Activated T-cell treated with anti-CD3 and anti-CD28 coated beads, Interleukin-2, amount 50 U/mL, for 4 hours (primary cell): Measurements from ENCODE around the gene NMNAT3. TPM values are rescaled to one million over a fixed set of nuclear protein-coding genes. Genes with fewer than 3 reads are reported as not detected.

Experiments used
- ATAC-seq, 2 donors: fragments of 200-7000 bp; cut with Tn5 transposase; one replicate each; pipeline ENCODE4 v1.10.0; 2021
- DNase-seq: peaks from one replicate; pipeline ENCODE4 v3.0.0-alpha.2; 2020
- H3K27me3 Mint-ChIP-seq: one replicate; pipeline ENCODE4 v1.8.0; 2021; ENCODE audit warnings: low read depth, mixed read lengths
- H3K36me3 Mint-ChIP-seq: one replicate; pipeline ENCODE4 v1.8.0; 2022; ENCODE audit warnings: mixed read lengths; ENCODE audit not compliant: insufficient read depth
- H3K4me1 Mint-ChIP-seq: one replicate; pipeline ENCODE4 v1.8.0; 2021; ENCODE audit warnings: low read depth, mixed read lengths
- H3K4me3 Mint-ChIP-seq: one replicate; pipeline ENCODE4 v1.8.0; 2021; ENCODE audit warnings: mild to moderate bottlenecking, moderate library complexity, mixed read lengths
- H3K9me3 Mint-ChIP-seq: one replicate; pipeline ENCODE4 v1.8.0; 2021; ENCODE audit warnings: mixed read lengths
- total RNA-seq, 3 donors: library from RNA; stranded (reverse); gene quantifications; one replicate each; pipeline ENCODE4 v1.2.1, GENCODE V29; 2021

The NMNAT3 gene
- total RNA-seq, 3 donors from 2014 or later = 2.3 to 2.7 (median 2.3) TPM

DNA sequence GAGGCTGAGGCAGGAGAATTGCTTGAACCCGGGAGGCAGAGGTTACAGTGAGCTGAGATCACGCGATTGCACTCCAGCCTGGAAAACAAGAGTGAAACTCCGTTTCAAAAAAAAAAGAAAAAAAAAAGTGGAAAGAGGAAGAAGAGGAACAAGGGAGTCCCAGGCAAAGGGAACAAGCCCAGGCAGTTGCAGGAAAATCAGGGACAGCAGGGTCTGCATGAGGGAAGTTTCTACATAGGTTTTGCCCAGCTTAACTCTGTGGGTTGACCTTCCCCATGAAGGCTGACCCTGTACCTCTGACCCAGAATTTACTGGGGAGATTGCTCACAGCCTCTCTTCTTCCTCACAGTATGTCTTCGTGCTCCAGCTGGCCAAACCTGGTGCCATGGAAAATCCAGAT, 150.5 kb downstream of the NMNAT3 start:
- Mint-ChIP-seq H3K4me3 (no peak overlapping the region), H3K4me1 (no peaks in the 10 kb centered on the region), H3K27me3 (no peaks in the 10 kb centered on the region), H3K36me3 (no peaks in the 10 kb centered on the region), H3K9me3 (no peaks in the 10 kb centered on the region)
- ATAC-seq (no peak), DNase-seq (no peak)

DNA sequence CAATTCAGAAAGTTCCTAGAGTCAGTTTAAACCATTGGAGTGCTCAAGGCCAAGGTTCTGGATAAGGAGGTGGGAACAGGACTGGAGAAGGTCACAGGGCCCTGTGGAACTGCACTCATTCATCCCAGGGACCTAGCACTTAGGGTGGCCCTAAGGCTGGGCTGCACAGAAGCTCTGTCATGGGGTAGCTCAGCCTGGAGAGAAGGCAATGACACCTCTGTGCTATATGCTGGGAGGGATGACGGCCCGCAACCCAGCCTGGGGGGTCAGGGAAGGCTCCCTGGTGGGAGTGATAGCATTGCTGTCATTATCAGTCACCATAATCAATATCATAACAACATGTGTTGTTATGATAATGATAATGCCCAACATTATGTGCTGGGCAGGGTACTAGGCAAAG, 151.6 kb downstream of the NMNAT3 start:
- Mint-ChIP-seq H3K36me3 (no peaks in the 10 kb centered on the region), H3K9me3 (no peaks in the 10 kb centered on the region), H3K4me1 (no peaks in the 10 kb centered on the region), H3K4me3 (no peak overlapping the region), H3K27me3 (no peaks in the 10 kb centered on the region)
- no peak for ATAC-seq
- no peak for DNase-seq

DNA sequence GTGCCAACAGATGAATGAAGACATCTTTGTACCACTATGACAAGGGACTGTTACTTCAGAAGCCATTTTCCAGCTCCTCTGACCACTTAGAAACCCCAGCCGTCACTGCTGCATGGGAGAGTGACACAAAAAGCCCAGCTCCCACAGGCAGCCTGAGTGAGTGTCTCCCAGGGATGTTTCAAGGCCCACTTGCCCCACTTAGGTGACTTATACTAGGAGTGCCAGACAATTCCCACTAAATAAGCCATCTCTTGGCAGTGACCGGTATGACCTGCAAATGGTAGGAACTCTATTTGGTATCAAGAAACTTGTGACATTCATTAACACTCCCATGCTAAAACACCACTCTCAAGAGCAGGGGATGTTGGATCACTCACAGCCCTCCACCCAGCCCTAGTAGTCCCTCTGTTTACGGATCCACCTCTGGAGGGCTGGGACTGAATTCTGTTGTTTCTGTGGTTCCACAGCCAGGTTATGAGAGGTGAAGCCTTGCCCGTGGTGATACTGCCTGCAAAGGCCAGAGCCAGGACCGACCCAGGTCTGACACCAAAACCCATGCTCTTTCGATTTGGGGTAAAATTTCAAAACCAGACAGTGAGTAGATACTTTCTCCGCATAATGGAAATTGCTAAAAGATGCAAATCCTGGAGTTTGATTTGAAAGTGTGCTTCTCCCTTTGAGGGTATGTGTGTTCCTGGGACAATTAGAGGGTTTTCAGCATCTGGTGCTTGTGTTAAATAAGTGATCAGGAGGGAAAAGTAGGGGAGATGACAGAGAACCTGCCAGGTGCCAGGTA, 152.7 kb downstream of the NMNAT3 start:
- no peak overlapping the region for H3K4me3 Mint-ChIP-seq
- DNase-seq = no peak
- H3K4me1 Mint-ChIP-seq = no peaks in the 10 kb centered on the region
- no peaks in the 10 kb centered on the region for H3K27me3 Mint-ChIP-seq
- no peak for ATAC-seq
- no peaks in the 10 kb centered on the region for H3K9me3 Mint-ChIP-seq
- no peaks in the 10 kb centered on the region for H3K36me3 Mint-ChIP-seq

DNA sequence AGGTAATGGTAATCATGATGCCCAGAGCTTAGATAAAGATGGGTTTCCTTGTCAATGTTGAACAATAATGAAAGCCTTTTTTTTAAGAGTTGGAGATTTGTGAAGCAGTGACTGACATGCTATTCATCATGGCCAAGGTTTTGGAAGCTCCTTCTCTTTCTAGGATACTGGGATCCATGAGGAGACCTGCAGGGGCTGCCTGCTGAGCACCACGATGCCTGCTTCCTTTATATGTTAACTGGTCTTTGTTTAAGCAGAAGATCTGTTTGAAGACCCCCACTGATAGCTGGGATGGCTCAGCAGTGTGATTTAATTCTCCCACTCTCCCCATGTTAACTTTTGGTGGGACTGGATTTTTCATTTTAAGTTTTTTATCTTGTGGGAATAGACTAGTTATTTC, 154.1 kb downstream of the NMNAT3 start:
- no peak for ATAC-seq
- no peak overlapping the region for H3K4me3 Mint-ChIP-seq
- no peaks in the 10 kb centered on the region for H3K27me3 Mint-ChIP-seq
- no peaks in the 10 kb centered on the region for H3K9me3 Mint-ChIP-seq
- H3K36me3 Mint-ChIP-seq = no peaks in the 10 kb centered on the region
- no peak for DNase-seq
- H3K4me1 Mint-ChIP-seq = no peaks in the 10 kb centered on the region

DNA sequence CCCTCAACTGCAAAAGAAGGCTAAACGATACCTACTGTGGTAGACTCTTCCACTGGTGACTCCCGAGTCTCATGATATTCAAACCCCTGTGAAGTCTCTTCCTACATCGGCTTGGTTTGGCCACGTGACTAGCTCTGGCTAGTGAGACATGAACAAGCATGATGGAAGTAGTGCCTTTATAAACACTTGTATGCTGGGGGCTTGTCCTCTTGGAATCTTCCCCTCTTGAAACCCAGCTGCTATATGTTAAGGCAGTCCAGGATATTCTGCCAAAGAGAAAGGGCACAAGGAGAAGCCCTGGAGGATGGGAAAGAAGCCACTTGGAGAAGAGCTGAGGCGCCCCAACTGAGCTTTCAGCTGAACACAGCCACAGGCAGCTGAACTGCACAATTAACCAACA, 154.6 kb downstream of the NMNAT3 start:
- DNase-seq = no peak
- Mint-ChIP-seq H3K27me3 (no peaks in the 10 kb centered on the region), H3K9me3 (no peaks in the 10 kb centered on the region), H3K4me1 (no peaks in the 10 kb centered on the region), H3K4me3 (no peak overlapping the region), H3K36me3 (no peaks in the 10 kb centered on the region)
- no peak for ATAC-seq

DNA sequence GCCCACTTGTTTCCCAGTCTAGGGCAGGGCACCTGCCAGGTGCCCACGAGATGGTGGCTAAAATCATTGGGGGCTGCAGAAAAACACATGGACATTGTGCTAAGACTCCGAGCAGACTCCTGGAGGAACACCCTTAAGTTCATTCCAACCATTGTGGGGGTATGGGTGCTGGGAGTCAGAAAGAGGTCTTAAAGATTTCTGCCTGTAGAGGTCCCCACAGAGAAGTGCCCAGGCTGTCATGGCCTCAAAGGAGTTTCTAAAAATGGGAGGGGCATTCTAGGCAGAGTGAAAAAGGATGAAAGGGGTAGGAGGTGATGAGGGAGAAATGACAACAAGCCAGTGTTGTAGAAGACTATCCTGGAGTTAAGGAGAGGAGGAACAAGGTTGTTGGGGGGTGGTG, 155.4 kb downstream of the NMNAT3 start:
- Mint-ChIP-seq H3K9me3 (no peaks in the 10 kb centered on the region), H3K27me3 (no peaks in the 10 kb centered on the region), H3K36me3 (no peaks in the 10 kb centered on the region), H3K4me1 (no peaks in the 10 kb centered on the region), H3K4me3 (no peak overlapping the region)
- ATAC-seq (no peak), DNase-seq (no peak)

DNA sequence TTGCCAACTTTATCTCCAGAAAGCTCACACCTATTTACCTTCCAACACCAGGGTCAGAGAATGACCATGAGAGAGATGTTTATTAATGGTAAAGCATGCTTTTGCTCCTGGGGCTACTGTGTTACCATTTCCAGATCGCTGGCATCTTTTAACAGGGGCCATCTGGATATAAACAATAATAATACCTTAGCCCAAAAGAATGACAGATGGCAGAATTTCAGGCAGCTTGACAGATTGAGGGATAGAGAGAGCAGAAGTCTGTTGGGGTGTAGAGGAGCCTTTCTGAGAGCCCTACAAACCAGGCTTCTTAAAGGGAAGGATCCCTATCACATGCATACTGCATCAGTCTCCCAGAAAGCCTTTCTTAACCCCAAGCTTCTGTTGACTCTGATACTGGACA, 156.0 kb downstream of the NMNAT3 start:
- no peaks in the 10 kb centered on the region for H3K9me3 Mint-ChIP-seq
- ATAC-seq (no peak), DNase-seq (no peak)
- no peak overlapping the region for H3K4me3 Mint-ChIP-seq
- no peaks in the 10 kb centered on the region for H3K36me3 Mint-ChIP-seq
- no peaks in the 10 kb centered on the region for H3K4me1 Mint-ChIP-seq
- H3K27me3 Mint-ChIP-seq = no peaks in the 10 kb centered on the region

DNA sequence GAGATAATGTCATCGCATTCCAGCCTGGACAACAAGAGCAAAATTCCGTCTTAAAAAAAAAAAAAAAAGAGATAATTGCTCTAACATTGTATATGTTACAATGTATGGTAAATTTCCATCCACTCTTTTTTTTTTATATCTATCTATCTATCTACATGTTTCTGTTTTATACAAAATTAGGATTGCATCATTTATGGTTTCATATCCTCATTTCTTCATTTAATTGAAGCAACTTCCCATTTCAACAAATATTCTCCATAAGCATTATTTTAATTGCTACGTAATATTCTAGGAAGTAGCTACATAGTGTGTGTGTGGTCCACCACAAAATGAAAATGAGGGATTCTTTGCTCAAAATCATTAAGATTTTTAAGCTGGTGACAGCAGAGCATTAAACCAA, 156.6 kb downstream of the NMNAT3 start:
- DNase-seq = no peak
- no peaks in the 10 kb centered on the region for H3K36me3 Mint-ChIP-seq
- no peak overlapping the region for H3K4me3 Mint-ChIP-seq
- no peak for ATAC-seq
- no peaks in the 10 kb centered on the region for H3K9me3 Mint-ChIP-seq
- H3K4me1 Mint-ChIP-seq = no peaks in the 10 kb centered on the region
- no peaks in the 10 kb centered on the region for H3K27me3 Mint-ChIP-seq

DNA sequence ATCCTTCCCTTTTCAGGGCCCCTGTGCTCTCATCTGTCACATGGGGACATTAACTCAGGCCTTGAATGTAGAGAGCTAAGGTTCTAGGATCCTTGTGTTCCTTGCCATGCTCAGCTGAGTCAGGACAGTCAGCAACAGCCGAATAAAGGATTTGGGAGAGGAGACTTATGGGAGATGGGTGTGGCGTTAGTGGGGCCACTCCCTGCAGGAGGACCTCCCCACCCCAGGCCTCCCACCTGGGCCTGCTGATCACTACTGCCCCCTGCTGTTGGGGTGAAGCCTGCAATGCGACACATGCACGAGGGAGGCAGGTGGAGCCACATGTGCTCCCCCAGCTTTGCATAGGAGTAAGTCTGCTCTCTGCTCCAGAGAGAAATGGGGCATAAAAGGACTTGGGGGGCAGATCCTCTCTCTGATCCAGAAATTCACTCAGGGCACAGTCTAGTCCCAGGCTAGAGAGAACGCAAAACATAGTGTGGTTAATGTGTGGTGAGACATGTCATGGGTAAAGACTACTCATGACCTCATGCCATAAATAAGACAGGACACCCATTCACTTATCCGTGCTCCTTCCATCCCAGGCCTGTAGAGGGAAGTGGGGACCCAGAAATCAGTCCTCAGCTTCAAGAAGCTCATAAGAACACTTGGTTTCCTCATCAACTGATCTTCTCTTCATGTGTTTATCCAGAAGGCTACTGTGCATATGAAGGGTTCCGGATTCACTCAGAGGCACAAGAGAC, 157.6 kb downstream of the NMNAT3 start:
- no peak for ATAC-seq

DNA sequence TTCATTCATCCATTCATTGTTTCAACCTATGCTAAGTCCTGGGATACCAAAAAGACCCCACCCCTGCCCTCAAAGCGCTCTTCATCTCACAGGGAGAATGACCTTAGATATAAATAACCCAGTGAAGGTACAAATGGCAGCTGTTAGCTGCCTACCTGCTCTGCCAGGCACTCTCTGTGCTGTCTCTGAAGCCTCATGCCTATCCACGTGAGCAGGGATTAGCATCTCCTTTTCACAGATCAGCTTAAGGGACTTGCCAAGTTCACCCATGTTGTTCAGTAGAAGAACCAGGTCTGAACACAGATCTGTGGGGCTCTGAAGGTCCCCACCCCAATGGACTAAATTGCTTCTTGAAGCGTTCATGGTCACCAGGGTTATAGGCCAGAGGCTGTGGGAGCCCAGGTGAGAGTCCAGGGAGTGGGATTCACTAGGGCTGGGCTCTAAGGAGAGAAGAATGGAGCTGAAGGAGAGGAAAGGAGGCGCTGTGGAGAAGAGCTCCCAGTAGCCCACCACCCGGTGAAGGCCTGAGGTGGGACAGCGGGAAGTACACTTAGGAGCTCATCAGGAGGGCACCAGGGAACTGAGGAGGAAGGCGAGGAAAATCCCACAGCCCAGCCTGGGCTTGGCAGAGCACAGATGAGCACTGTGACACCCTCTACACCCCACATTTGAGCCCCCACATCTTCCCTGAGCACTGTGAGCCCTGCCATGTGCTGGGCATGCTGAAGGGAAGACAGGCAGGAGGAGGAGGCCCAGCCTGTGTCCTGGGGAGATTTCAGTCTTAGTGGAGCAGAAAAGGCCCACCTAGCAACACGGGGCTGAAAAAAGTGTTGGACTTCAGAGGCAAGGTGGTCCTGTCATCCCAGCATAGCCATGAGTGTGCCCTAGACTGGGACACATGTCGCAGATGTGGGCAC, 158.6 kb downstream of the NMNAT3 start:
- Mint-ChIP-seq H3K36me3 (no peaks in the 10 kb centered on the region), H3K4me1 (no peaks in the 10 kb centered on the region), H3K9me3 (no peaks in the 10 kb centered on the region), H3K4me3 (no peak overlapping the region), H3K27me3 (no peaks in the 10 kb centered on the region)
- ATAC-seq (no peak), DNase-seq (no peak)

More for the DNA sequence above, 157.6 kb downstream of the NMNAT3 start:
- Mint-ChIP-seq H3K9me3 (no peaks in the 10 kb centered on the region), H3K4me1 (no peaks in the 10 kb centered on the region), H3K4me3 (no peak overlapping the region), H3K27me3 (no peaks in the 10 kb centered on the region), H3K36me3 (no peaks in the 10 kb centered on the region)
- DNase-seq = no peak

DNA sequence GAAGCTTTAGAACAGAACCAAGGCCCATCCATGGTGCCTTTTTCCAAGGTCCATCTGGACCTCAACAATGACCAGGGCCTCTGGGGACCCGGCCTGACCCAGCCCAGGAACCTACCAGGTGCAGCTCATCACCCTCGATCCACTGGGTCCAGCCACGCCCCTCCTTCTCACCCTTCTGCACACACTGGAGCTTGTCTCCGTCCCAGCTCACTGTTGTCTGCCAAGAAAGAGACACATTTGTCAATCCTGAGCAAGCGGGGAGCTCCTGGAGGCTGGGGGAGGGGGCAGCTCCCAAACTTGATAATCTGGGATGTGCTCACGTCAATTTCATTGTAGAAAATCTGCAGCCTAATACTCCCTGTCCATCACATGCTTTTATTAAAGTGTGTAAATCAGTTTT, 159.5 kb downstream of the NMNAT3 start:
- Mint-ChIP-seq H3K9me3 (no peaks in the 10 kb centered on the region), H3K4me3 (no peak overlapping the region)

DNA sequence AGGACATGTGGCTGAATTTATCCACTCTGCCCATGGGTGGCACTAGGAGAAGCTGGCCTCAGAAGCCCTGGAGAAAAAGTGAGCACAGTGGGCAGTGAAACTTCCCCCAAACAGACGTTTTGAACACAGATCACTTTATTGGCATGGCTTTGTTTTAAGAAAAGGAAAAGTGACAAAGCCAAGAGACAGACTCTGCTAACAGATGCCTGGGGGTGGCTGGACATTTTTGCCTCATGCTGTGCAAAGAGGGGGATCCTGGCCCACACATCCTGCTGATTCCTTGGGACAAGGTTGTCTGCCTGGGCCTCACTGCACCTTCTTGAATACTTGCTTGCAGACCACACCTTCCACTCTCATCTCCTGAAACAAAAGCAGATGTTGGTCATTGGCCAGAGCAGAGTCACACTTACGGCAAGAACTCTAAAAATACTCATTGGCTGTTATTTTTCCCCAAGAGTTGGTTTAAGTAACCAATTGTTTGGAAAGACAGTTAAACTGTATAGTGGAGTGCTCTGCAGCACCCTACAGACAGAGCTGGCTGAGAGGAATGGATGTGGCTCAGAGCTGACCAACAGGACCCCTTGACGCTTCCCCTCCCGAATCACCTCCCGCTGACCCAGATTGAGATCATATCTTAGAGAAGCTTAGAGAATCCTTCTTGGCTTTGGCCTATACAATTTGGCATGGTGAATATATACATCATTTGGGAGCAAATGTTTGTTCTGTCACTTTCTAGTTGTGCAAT, 160.3 kb downstream of the NMNAT3 start:
- H3K4me3 Mint-ChIP-seq = no peak overlapping the region
- H3K27me3 Mint-ChIP-seq = no peaks in the 10 kb centered on the region
- no peaks in the 10 kb centered on the region for H3K9me3 Mint-ChIP-seq
- no peaks in the 10 kb centered on the region for H3K4me1 Mint-ChIP-seq
- ATAC-seq = no peak
- H3K36me3 Mint-ChIP-seq = no peaks in the 10 kb centered on the region
- no peak for DNase-seq

More for the DNA sequence above, 159.5 kb downstream of the NMNAT3 start:
- Mint-ChIP-seq H3K27me3 (no peaks in the 10 kb centered on the region), H3K4me1 (no peaks in the 10 kb centered on the region), H3K36me3 (no peaks in the 10 kb centered on the region)
- no peak for ATAC-seq
- DNase-seq = no peak

DNA sequence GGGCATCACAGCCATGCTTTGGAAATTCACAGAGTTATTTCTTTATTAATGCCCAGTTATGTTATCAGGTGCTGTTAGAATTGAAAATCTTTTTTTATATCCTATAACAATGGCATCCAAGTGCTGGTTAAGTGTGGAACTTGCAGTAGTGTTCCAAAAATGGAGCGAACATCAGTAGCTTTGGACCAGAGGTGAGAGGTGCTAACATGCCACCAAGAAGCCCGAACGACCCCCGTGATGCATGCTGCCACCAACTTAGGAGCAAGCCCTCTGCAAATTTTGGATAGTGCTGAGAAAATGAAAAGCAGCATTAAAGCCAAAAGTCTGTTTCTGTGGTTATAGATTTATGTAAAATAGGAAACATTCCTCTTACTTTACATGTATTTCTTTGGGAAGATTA, 163.0 kb downstream of the NMNAT3 start:
- no peaks in the 10 kb centered on the region for H3K9me3 Mint-ChIP-seq
- H3K4me3 Mint-ChIP-seq = no peak overlapping the region
- no peak for ATAC-seq
- H3K36me3 Mint-ChIP-seq = no peaks in the 10 kb centered on the region
- no peaks in the 10 kb centered on the region for H3K4me1 Mint-ChIP-seq
- no peaks in the 10 kb centered on the region for H3K27me3 Mint-ChIP-seq
- no peak for DNase-seq
